Fibroblast of pulmonary artery (primary cell): Measurements from ENCODE around the gene TFF1.

Experiments
- DNase-seq: peaks from one replicate; pipeline ENCODE4 v3.0.0-alpha.2; 2010; ENCODE audit warnings: low read depth
- H3K4me3 ChIP-seq: replicated peaks from 2 replicates; pipeline ENCODE4 v1.5.1; 2011; ENCODE audit warnings: low read depth, mild to moderate bottlenecking, control low read depth, low read length, moderate library complexity
- CTCF ChIP-seq: IDR thresholded peaks from 2 replicates; pipeline ENCODE4 v1.5.1; 2011; ENCODE audit warnings: mild to moderate bottlenecking, control low read depth, low read length, inconsistent platforms; ENCODE audit errors: missing control alignments

TFF1 gene

DNA sequence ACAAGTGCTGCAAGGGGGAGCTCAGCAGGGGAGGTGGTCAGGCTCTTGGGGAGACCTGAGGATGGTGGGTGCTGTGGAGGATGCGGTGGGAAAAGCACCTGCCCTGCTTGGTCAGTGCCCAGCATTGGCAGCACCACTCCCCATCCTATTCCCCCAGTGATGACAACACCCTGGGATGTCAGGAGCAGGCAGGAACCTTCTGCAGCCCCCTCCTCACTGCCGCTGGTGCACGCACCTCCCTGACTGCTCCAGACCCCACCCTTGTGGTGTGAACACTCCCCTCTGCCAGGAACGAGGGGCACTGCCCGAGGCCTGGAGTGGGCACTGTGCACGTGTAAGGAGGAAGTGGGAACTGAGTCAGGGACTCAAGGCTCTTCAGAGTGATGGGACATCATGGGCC lies 17.0 kb upstream of the TFF1 start:
- no peak for DNase-seq
- TF ChIP-seq CTCF, result no peak
- no peak overlapping the region for H3K4me3 ChIP-seq

DNA sequence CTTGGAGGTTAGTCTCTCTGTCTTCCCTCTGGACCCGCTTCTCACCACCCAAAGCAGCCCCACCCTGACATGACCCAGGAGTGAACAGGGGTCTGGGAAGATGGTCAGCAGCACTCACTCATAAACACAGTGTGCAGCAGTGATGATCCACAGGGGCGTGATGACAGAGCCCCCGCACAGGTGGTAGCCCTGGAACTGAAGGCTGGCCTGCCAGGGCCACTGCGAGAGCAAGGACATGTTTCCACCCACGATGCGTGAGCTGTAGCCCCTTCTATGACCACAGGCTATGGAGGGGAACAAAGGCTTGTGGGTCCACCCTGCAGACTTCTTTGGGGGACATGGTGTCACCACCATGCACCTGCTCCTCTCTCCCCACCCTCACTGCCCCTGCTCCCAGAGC lies 16.6 kb upstream of the TFF1 start:
- no peak for TF ChIP-seq CTCF
- no peak for DNase-seq
- no peak overlapping the region for H3K4me3 ChIP-seq

DNA sequence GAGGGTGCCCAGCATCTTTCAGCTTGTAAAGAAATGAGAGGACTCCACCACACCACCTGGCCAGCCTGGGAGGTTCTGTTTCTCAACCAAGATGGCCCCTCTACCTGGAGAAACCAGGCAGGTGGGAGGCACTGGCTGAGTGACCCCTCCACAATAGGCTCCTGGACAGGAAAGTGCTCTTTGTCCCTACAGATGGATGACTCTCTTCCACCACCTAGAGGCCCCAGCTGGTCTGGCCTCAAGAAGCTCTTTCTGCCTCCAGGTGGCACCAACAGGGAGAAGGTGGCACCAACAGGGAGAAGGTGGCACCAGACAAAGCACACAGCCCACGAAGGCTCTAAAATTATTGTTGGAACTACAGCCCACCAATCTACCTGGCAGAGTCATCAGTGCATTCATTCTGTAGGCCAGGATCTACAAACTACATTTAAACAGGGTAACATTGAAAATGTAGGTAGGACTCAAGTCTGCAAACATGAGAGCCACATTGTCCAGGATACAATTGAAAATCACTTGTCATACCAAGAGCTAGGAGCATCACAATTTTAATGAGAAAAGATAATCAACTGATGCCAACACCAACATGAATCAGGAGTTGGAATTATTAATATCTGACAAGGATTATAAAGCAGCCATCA lies 15.1 kb upstream of the TFF1 start:
- DNase-seq, result peak; percentile 53
- TF ChIP-seq CTCF, result peak; percentile 81
- H3K4me3 ChIP-seq, result no peak overlapping the region

GRCh38 chr21:42379426-42380215 lies 13.3 kb upstream of the TFF1 start:
- H3K4me3 ChIP-seq, result no peak overlapping the region
- TF ChIP-seq CTCF, result no peak
- no peak for DNase-seq

- DNase-seq, result no peak
- no peak for TF ChIP-seq CTCF
- H3K4me3 ChIP-seq, result no peak overlapping the region
These were observed 12.1 kb upstream of the TFF1 start for GRCh38 chr21:42378418-42378817.

GRCh38 chr21:42377951-42378340 lies 11.6 kb upstream of the TFF1 start:
- no peak overlapping the region for H3K4me3 ChIP-seq
- DNase-seq, result no peak
- no peak for TF ChIP-seq CTCF
